ENCODE data around the gene SLC27A1. TPM values are rescaled to one million over a fixed set of nuclear protein-coding genes. Genes with fewer than 3 reads are reported as not detected.

SLC27A1 gene
- total and polyA plus RNA-seq, 10 of the 15 experiments (the other 5 are each of a cell fraction or from before 2014, with no cell fraction given), result 0.11 to 2.3 (median 1.2) TPM

DNA sequence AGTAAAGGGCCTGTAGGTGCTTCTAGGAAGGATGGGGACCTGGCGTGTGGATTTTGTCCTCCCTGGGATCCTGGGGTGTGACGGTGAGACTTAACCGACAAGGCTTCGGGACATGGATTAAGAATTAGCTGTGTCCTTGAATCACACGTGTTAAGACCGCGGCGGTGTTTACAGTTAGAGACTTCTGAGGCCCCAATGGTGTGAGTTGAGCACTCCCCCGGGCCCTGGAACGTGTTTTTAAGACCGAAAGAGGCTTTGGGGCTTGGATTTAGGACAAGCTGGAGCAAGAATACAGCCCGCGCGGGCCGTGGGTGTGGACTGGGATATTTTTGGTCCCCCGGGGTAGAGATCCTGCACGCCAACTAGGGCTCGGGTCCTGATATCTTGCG, 1.2 kb upstream of the SLC27A1 start (continued):
- TF ChIP-seq, protein P1, sequence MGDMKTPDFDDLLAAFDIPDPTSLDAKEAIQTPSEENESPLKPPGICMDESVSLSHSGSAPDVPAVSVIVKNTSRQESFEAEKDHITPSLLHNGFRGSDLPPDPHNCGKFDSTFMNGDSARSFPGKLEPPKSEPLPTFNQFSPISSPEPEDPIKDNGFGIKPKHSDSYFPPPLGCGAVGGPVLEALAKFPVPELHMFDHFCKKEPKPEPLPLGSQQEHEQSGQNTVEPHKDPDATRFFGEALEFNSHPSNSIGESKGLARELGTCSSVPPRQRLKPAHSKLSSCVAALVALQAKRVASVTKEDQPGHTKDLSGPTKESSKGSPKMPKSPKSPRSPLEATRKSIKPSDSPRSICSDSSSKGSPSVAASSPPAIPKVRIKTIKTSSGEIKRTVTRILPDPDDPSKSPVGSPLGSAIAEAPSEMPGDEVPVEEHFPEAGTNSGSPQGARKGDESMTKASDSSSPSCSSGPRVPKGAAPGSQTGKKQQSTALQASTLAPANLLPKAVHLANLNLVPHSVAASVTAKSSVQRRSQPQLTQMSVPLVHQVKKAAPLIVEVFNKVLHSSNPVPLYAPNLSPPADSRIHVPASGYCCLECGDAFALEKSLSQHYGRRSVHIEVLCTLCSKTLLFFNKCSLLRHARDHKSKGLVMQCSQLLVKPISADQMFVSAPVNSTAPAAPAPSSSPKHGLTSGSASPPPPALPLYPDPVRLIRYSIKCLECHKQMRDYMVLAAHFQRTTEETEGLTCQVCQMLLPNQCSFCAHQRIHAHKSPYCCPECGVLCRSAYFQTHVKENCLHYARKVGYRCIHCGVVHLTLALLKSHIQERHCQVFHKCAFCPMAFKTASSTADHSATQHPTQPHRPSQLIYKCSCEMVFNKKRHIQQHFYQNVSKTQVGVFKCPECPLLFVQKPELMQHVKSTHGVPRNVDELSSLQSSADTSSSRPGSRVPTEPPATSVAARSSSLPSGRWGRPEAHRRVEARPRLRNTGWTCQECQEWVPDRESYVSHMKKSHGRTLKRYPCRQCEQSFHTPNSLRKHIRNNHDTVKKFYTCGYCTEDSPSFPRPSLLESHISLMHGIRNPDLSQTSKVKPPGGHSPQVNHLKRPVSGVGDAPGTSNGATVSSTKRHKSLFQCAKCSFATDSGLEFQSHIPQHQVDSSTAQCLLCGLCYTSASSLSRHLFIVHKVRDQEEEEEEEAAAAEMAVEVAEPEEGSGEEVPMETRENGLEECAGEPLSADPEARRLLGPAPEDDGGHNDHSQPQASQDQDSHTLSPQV (IDR thresholded peaks at IDR 0.05), result no peak
- TF ChIP-seq, protein P2, sequence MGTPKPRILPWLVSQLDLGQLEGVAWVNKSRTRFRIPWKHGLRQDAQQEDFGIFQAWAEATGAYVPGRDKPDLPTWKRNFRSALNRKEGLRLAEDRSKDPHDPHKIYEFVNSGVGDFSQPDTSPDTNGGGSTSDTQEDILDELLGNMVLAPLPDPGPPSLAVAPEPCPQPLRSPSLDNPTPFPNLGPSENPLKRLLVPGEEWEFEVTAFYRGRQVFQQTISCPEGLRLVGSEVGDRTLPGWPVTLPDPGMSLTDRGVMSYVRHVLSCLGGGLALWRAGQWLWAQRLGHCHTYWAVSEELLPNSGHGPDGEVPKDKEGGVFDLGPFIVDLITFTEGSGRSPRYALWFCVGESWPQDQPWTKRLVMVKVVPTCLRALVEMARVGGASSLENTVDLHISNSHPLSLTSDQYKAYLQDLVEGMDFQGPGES (IDR thresholded peaks at IDR 0.05), result no peak
- TF ChIP-seq HDAC2 (IDR thresholded peaks at IDR 0.05) (no peak), YY1 (IDR thresholded peaks at IDR 0.05; ENCODE audit: low read depth, low read length) (no peak), RELA (IDR thresholded peaks at IDR 0.05; ENCODE audit: borderline replicate concordance, partially characterized antibody) (no peak), DPF2 (IDR thresholded peaks at IDR 0.05) (0 out of 2 replicates have a peak, but pooled peaks have one; percentile 20), GATAD2B (conservative IDR thresholded peaks at IDR 0.05; ENCODE audit: low read depth) (0 out of 2 replicates have a peak, but pooled peaks have one; percentile 51), NFYB (IDR thresholded peaks at IDR 0.05; ENCODE audit: insufficient read depth, low read depth, low read length) (no peak), MTA2 (IDR thresholded peaks at IDR 0.05; ENCODE audit: low read depth) (no peak), CREM (IDR thresholded peaks at IDR 0.05; ENCODE audit: low read depth) (no peak), ZNF217 (IDR thresholded peaks at IDR 0.05) (no peak), CHD4 (IDR thresholded peaks at IDR 0.05) (no peak), GABPA (IDR thresholded peaks at IDR 0.05; ENCODE audit: low read depth) (no peak), MEF2B (IDR thresholded peaks at IDR 0.05; ENCODE audit: partially characterized antibody, poor library complexity, severe bottlenecking) (peak; percentile 86)
- TF ChIP-seq, protein P3, sequence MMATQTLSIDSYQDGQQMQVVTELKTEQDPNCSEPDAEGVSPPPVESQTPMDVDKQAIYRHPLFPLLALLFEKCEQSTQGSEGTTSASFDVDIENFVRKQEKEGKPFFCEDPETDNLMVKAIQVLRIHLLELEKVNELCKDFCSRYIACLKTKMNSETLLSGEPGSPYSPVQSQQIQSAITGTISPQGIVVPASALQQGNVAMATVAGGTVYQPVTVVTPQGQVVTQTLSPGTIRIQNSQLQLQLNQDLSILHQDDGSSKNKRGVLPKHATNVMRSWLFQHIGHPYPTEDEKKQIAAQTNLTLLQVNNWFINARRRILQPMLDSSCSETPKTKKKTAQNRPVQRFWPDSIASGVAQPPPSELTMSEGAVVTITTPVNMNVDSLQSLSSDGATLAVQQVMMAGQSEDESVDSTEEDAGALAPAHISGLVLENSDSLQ (IDR thresholded peaks at IDR 0.05), result no peak
- TF ChIP-seq, protein P4, sequence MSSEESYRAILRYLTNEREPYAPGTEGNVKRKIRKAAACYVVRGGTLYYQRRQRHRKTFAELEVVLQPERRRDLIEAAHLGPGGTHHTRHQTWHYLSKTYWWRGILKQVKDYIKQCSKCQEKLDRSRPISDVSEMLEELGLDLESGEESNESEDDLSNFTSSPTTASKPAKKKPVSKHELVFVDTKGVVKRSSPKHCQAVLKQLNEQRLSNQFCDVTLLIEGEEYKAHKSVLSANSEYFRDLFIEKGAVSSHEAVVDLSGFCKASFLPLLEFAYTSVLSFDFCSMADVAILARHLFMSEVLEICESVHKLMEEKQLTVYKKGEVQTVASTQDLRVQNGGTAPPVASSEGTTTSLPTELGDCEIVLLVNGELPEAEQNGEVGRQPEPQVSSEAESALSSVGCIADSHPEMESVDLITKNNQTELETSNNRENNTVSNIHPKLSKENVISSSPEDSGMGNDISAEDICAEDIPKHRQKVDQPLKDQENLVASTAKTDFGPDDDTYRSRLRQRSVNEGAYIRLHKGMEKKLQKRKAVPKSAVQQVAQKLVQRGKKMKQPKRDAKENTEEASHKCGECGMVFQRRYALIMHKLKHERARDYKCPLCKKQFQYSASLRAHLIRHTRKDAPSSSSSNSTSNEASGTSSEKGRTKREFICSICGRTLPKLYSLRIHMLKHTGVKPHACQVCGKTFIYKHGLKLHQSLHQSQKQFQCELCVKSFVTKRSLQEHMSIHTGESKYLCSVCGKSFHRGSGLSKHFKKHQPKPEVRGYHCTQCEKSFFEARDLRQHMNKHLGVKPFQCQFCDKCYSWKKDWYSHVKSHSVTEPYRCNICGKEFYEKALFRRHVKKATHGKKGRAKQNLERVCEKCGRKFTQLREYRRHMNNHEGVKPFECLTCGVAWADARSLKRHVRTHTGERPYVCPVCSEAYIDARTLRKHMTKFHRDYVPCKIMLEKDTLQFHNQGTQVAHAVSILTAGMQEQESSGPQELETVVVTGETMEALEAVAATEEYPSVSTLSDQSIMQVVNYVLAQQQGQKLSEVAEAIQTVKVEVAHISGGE (CRISPR knock-in tag; IDR thresholded peaks at IDR 0.05), result no peak
- TF ChIP-seq, protein P5, sequence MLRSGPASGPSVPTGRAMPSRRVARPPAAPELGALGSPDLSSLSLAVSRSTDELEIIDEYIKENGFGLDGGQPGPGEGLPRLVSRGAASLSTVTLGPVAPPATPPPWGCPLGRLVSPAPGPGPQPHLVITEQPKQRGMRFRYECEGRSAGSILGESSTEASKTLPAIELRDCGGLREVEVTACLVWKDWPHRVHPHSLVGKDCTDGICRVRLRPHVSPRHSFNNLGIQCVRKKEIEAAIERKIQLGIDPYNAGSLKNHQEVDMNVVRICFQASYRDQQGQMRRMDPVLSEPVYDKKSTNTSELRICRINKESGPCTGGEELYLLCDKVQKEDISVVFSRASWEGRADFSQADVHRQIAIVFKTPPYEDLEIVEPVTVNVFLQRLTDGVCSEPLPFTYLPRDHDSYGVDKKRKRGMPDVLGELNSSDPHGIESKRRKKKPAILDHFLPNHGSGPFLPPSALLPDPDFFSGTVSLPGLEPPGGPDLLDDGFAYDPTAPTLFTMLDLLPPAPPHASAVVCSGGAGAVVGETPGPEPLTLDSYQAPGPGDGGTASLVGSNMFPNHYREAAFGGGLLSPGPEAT (IDR thresholded peaks at IDR 0.05; ENCODE audit: low read depth), result 0 out of 2 replicates have a peak, but pooled peaks have one; percentile 27
